Iris pigment epithelial cell (primary cell): ENCODE measurements around the gene ESR2.
"Not testable (repeated sequence)": the region's sequence is repeated elsewhere in the genome, so short reads cannot be mapped to it uniquely, and the experiment has no call there.

Experiments
- DNase-seq: peaks from one replicate; pipeline ENCODE4 v3.0.0-alpha.2; 2011; ENCODE audit warnings: low read depth

The ESR2 gene

GRCh38 chr14:64293976-64294671 is at the start of gene ESR2:
TSS of gene ESR2 (minus strand) at chr14:64294371. CDS start at chr14:64282985, 11,386 bp downstream.
- peak; percentile 56 for DNase-seq

GRCh38 chr14:64340560-64341196 is 46.5 kb upstream of the ESR2 start:
- DNase-seq: no peak

DNA sequence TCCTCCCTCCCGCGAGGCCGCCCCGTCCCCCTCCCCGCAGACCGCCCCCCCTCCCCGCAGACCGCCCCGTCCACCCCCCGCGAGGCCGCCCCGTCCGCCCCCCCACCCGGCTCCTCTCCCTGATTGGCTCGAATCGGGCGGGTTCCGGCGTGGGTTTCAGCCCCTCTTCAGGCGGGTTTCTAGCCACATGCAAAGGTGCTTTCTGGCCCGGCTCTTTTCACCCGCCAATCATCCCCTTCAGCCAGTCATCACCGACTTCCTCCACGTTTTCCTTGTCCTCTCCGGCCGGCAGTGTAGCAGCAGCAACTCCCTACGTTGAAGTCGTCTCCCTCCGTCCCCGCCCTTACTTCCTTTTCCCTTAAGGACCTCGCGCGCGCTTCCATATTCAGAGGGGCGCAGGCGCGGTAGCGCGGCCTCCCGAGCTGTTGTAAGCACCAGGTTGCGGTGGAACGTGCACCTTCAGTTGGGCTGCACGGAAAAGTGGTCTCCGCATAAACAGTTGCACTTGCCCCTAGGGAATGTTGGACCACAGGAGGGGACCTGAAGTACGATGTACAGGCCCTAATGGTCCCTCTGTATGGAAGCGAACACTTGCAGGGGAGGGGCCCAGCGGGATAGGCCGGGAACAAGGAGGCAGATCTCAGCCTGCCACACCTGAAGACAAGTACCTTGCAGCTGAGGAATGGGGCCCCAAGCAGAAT is 44.6 kb upstream of the ESR2 start:
- DNase-seq: peak; percentile 100

DNA sequence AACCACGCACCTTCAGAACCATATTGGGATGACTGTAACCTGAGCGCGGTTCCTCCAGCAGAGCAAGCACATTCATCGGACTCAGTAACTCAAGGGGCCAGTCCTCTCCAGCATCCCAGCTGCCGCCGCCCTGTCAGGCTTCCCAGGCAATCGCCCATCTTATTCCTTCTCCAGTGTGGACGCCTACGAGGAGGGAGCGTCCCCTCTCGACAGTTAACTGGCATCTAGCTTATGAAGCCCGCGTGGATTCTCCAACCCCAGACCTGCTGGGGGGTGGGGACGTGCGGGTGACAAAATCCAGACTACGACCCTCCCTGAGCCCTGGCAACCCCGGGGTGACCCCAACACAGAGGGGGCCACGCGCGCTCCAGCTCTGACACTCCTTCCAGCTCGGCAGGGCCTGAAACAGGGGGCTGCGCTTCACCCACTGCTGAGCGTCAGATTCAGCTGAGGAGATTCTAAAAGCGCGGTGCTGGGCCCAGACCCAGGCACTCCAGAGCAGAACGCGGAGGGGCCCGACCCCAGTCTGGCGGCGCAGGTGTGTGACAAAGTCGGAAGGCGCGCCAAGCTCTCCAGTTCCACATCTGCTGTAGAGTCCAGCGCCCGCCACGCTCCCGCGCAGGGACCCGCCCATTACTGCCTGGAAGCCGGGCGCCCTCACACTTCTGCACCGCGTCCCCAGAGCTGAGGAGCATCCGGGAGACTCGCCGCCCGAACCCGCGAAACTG is 43.9 kb upstream of the ESR2 start:
- peak; percentile 46 for DNase-seq

DNA sequence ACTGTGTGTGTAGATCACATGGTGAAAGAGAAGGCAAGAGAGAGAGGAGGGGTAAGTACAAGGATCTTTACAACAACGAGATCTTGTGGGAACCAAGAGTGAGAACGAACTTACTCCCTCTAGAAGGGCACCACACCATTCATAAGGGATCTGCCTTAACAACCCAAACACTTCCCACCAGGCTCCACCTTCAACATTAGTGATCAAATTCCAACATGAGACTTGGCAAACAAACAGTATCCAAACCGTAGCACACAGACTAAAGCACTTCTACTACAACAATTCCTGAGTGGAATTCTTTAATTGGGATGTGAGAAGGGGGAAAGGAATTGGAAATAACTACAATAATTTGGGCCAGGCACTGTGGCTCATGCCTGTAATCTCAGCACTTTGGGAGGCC is 35.0 kb upstream of the ESR2 start:
- no peak for DNase-seq

DNA sequence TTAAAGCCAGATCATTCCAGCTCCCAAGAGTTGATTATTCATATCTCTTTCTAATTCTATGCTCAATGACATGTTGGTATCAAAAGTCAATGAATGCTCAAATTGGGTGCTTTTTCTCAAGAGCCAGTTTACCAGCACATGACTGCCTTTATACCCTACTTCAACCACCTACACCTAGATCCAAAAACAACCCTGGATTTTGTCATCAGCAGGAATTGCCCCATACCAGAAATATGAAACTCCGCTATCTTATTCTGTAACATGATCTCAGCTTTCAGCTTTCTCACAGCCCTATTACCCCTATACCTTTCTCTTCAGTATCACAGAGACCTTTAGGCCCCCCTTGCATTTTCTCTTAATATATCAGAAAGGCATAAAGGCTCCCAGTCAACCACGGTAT is 32.3 kb upstream of the ESR2 start:
- DNase-seq: peak; percentile 56

- DNase-seq: peak; percentile 67
These were observed 30.7 kb upstream of the ESR2 start for GRCh38 chr14:64324895-64325294.

DNA sequence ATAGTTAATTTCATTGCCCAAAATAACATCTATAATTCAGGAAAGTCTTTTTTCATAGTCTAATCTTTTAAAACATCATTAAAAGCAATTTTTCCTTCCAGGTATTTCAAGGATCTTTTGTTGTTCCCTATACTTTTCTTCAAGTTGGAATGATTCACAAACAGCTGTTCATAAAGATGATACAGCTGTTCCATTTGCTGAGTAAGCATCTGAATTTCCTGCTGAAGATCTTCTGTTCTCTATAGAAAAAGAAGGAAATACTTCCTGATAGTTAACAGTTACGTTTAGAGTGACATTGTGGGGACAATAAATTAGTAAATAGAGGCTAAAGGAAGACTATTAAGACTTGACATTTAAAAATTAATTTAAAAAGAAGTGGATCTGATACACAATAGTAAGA is 30.3 kb upstream of the ESR2 start:
- peak; percentile 13 for DNase-seq

- DNase-seq: not testable (repeated sequence)
These were observed 26.2 kb upstream of the ESR2 start for GRCh38 chr14:64320362-64320761.

DNA sequence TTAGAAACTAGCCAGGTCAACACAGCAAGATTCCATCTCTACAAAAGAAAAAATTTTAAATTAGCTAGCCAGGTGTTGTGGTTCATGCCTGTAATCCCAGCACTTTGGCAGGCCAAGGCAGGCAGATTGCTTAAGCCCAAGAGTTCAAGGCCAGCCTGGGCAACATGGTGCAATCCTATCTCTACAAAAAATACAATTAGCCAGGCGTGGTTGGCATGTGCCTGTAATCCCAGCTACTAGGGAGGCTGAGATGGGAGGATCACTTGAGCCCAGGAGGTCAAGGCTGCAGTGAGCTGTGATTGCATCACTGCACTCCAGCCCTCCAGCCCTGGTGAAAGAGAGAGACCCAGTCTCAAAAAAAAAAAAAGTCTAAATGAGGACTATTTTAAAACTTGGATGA is 24.5 kb upstream of the ESR2 start:
- not testable (repeated sequence) for DNase-seq

DNA sequence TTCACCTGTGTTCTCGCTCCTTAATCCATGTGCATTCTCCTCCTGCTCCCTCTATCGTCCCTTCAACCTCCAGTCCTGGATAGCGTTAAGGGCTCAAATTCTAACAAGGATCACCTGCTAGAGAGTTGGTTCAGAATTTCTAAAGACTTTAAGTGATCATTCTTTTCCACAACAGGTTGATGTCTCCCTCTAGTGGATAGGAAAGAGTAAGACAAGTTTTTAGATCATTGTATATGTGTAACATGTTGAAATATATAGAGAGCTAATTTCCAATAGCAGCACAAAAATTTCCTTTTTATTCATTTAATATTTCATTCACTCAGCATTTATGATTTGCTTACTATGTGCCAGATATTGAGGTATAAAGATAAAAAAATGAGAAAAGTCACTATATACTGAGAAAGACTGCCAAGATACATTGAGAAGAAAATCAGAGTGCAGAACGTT is 9.3 kb upstream of the ESR2 start:
- peak; percentile 61 for DNase-seq

DNA sequence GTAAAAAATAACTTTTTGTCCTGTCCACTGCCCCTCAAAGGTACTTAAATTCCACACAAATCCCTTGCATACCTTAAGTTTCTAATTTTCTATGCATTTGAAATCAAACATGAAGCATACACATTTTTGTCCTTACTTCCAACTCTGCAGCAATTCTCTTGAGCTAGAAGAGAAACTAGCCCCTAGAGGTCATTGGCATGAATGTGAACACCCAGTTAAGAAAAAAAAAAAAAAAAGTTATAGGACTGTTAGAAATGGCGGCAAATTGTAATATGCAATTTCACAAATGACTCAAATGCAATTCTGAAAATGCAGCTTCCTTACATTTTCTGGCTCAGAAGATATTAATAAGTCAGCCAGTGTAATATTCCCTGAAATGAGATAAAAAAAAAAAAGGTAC is 4.6 kb upstream of the ESR2 start:
- no peak for DNase-seq

DNA sequence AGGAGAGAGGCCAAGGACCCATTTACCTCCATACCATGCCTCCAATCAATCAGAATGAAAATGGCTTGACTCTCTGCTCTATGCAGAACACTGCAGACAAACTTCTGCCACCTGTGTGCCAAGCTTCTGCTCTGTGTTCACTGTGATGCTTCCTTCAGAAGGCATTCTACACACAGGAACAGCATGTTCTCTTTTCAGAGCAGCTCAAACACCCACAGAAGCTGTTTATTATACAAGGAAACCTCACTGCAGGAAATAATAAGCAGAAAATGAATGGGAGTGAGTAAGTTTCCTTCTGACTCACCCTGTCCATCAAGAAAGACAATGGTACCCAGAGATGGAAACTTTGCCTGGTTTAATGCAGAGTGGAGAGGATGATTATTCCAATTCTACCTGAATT is 2.4 kb upstream of the ESR2 start:
- peak; percentile 62 for DNase-seq

GRCh38 chr14:64294672-64295413 is 672 bp upstream of the ESR2 start:
- DNase-seq: peak; percentile 55

GRCh38 chr14:64292197-64292596 is 2.0 kb downstream of the ESR2 start:
- DNase-seq: no peak

GRCh38 chr14:64289571-64289970 is 4.6 kb downstream of the ESR2 start:
- no peak for DNase-seq

DNA sequence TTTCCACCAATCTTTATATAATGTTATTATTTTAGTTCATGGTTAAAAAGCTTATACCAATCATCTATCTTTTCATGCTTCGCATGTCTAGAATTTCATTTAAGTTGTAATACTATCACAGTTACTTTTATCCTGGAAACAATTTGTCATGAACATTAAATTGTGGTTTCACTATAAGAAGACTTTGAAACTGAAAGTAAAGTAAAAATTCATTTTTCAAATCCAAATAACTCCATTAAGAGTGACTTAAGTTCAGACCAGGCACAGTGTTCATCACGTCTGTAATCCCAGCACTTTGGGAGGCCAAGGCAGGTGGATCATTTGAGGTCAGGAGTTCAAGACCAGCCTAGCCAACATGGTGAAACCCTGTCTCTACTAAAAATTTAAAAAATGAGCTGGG is 12.4 kb downstream of the ESR2 start:
- peak; percentile 21 for DNase-seq

DNA sequence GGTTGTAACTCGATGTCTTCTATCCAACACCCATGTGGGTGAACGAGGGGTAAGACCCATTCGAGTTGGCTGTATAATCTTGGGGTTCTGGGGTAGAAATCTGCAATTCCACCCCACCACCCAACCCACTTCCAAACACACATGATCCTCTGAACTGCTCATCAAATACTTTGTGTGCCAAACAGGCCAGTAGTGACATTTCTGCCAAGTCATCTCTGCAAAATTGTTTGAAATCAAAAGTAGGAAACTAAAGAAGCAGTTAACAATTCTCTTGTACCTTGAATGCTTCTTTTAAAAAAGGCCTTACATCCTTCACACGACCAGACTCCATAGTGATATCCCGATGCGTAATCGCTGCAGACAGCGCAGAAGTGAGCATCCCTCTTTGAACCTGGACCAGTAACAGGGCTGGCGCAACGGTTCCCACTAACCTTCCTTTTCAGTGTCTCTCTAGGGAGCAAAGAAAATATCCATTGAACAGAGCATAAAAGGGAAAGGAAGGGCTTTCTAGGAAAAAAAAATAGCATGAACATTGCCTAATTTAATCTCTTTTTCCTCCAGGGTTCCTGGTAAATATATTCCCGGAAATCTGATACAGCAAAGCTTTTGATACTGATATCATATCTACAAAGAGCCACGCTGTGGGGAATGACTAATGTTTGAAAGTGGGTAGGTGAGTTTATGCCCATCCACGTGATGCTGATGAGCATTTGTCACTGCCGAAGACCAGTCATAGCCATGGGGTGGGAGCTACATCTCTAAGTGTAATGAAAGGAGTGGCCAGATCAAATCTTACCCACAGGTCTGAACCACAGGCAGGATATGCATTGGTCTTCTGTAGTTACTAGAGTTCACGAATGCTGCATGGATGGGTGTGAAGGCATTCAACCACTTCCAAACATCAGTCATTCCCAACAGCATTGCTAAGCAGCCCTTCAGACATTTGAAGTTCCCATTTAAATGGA is 14.2 kb downstream of the ESR2 start:
- peak; percentile 17 for DNase-seq

DNA sequence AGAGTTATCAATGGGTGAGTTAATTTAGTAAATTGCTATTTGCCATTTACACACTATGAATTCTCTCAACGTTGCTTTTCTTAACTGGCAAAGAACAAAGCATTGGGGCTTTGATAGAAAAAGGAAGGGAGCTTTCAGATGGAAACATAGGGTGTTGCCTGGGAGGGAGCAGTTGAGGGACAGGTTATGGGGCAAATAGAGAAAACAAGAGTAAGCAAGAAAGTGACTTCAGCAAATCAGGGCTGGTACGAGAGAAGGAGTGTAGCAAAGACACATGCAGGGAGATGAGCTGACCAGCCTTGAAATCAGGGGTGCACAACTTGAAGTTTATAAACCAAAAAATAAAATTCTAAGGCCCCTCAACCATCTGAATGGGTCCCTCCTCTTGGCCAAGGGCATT is 15.7 kb downstream of the ESR2 start:
- DNase-seq: no peak

DNA sequence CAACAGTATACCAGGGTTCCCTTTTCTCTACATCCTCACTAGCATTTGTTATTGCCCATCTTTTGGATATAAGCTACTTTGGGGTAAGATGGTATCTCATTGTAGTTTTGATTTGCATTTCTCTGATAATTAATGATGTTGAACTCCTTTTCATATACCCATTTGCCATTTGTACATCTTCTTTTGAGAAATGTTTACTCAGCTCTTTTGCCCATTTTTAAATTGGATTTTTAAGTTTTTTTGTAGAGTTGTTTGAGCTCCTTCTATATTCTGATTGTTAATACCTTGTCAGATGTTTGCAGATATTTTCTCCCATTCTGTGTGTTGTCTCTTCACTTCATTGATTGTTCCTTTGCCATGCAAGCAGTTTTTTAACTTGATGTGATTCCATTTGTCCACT is 22.2 kb downstream of the ESR2 start:
- DNase-seq: no peak

DNA sequence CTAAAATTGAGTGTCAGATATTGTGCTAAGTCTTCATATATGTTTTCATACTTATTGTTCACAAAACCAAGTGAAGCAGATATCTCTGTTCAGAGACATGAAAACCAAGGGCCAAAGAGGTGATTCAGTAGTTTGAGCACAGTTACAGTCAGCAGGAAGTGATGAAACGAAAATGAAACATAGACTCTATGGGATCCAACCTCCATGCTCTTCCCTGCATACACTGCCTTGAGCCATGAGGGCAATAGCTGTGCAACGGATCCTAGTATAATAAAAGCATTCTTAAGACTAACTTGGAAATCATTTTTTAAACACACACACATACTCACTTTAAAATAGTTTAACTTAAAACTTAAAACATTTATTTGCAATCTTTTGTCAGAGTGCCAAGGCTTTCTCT is 27.9 kb downstream of the ESR2 start:
- DNase-seq: peak; percentile 73
